K562 (cell line): ENCODE results near the gene CCKAR.

ENCODE experiments used
- ATF3 ChIP-seq, 2 experiments: fragments of 450-650 bp in 1 of 2; sonication (generic) in 1 of 2; formaldehyde crosslinking in 1 of 2; IDR thresholded peaks in 1 of 2; conservative IDR thresholded peaks in 1 of 2; 2 replicates each; pipeline versions ENCODE4 v1.6.1 to v1.8.1; 2016 to 2023; ENCODE audit warnings: mild to moderate bottlenecking in 2 of 2, moderate library complexity in 2 of 2, inconsistent platforms in 1 of 2, missing genetic modification reagents in 1 of 2
- CEBPB ChIP-seq: fragments of 450-650 bp; IDR thresholded peaks from 2 replicates; pipeline ENCODE4 v1.6.1; 2016; ENCODE audit warnings: missing genetic modification characterization, missing compliant biosample characterization
- CTCF ChIP-seq, 3 experiments: IDR thresholded peaks in 2 of 3; conservative IDR thresholded peaks in 1 of 3; 2 replicates each; pipeline ENCODE4 v1.5.1; 2011 to 2012; ENCODE audit warnings: low read length in 3 of 3, mild to moderate bottlenecking in 3 of 3, control low read depth in 2 of 3, improper control_type of control experiment in 1 of 3, inconsistent platforms in 1 of 3, low read depth in 1 of 3, mixed read lengths in 1 of 3, moderate library complexity in 1 of 3; ENCODE audit not compliant: insufficient read depth in 2 of 3
- NBN ChIP-seq: fragments of 450-650 bp; IDR thresholded peaks from 2 replicates; pipeline ENCODE4 v1.6.1; 2016; ENCODE audit warnings: low read depth, mild to moderate bottlenecking
- POLR3G ChIP-seq: IDR thresholded peaks from 2 replicates; pipeline ENCODE4 v1.6.1; 2011; ENCODE audit not compliant: insufficient read length, insufficient replicate concordance; ENCODE audit errors: extremely low read depth
- SMAD3 ChIP-seq: fragments of 450-650 bp; formaldehyde crosslinking; conservative IDR thresholded peaks from 2 replicates; pipeline ENCODE4 v1.4.0; 2020; ENCODE audit warnings: mild to moderate bottlenecking
- ZBTB17 ChIP-seq: fragments of 450-650 bp; formaldehyde crosslinking; IDR thresholded peaks from 2 replicates; pipeline ENCODE4 v1.4.0; 2020; ENCODE audit warnings: mild to moderate bottlenecking
- TF ChIP-seq, protein P1 (sequence below): fragments of 450-650 bp; IDR thresholded peaks from 2 replicates; pipeline ENCODE4 v1.6.1; 2018; ENCODE audit not compliant: partially characterized antibody

GRCh38 chr4:26530099-26530498 lies 39.8 kb upstream of the CCKAR start:
- no peak for TF ChIP-seq ZBTB17 (CRISPR knock-in tag)
- TF ChIP-seq POLR3G, result no peak
- TF ChIP-seq NBN, result no peak
- TF ChIP-seq, protein P1, sequence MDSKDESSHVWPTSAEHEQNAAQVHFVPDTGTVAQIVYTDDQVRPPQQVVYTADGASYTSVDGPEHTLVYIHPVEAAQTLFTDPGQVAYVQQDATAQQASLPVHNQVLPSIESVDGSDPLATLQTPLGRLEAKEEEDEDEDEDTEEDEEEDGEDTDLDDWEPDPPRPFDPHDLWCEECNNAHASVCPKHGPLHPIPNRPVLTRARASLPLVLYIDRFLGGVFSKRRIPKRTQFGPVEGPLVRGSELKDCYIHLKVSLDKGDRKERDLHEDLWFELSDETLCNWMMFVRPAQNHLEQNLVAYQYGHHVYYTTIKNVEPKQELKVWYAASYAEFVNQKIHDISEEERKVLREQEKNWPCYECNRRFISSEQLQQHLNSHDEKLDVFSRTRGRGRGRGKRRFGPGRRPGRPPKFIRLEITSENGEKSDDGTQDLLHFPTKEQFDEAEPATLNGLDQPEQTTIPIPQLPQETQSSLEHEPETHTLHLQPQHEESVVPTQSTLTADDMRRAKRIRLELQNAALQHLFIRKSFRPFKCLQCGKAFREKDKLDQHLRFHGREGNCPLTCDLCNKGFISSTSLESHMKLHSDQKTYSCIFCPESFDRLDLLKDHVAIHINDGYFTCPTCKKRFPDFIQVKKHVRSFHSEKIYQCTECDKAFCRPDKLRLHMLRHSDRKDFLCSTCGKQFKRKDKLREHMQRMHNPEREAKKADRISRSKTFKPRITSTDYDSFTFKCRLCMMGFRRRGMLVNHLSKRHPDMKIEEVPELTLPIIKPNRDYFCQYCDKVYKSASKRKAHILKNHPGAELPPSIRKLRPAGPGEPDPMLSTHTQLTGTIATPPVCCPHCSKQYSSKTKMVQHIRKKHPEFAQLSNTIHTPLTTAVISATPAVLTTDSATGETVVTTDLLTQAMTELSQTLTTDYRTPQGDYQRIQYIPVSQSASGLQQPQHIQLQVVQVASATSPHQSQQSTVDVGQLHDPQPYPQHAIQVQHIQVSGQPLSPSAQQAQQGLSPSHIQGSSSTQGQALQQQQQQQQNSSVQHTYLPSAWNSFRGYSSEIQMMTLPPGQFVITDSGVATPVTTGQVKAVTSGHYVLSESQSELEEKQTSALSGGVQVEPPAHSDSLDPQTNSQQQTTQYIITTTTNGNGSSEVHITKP, result no peak
- TF ChIP-seq CEBPB, result no peak
- TF ChIP-seq CTCF (IDR thresholded peaks at IDR 0.05 in 2 of 3, conservative IDR thresholded peaks at IDR 0.05 in 1 of 3; ENCODE audit: insufficient read depth in 2 of 3, low read depth in 1 of 3, low read length in 3 of 3), result no peak
- no peak for TF ChIP-seq ATF3 (IDR thresholded peaks at IDR 0.05)
- TF ChIP-seq ATF3 (CRISPR knock-in tag; conservative IDR thresholded peaks at IDR 0.05), result no peak
- no peak for TF ChIP-seq SMAD3
